NK-92 (cell line): Measurements from ENCODE around the gene NEURL3.
"Not testable (repeated sequence)": the region's sequence is repeated elsewhere in the genome, so short reads cannot be mapped to it uniquely, and the experiment has no call there.

Experiments
- DNase-seq: peaks from one replicate; lab custom pipeline; 2025; ENCODE audit not compliant: unreplicated experiment; lab: John Stamatoyannopoulos, UW

NEURL3 gene

GRCh38 chr2:96508521-96509113 is 3.5 kb upstream of the NEURL3 start:
- no peak for DNase-seq

GRCh38 chr2:96507957-96508520 is 2.9 kb upstream of the NEURL3 start:
- DNase-seq: peak; percentile 17

- no peak for DNase-seq
These were observed 1.7 kb upstream of the NEURL3 start for GRCh38 chr2:96506907-96507240.

- no peak for DNase-seq
These were observed 1.1 kb upstream of the NEURL3 start for GRCh38 chr2:96506016-96506906.

- DNase-seq: no peak
These were observed 1.4 kb downstream of the NEURL3 start for GRCh38 chr2:96503637-96504243.

GRCh38 chr2:96502891-96503636 is 2.1 kb downstream of the NEURL3 start:
- no peak for DNase-seq

GRCh38 chr2:96501886-96502810 is 3.0 kb downstream of the NEURL3 start:
- DNase-seq: no peak

GRCh38 chr2:96501471-96501874 is 3.7 kb downstream of the NEURL3 start:
- no peak for DNase-seq

- no peak for DNase-seq
These were observed 4.6 kb downstream of the NEURL3 start for GRCh38 chr2:96500385-96501066.

GRCh38 chr2:96499061-96499960 is 5.8 kb downstream of the NEURL3 start:
- DNase-seq: no peak

GRCh38 chr2:96498611-96499010 is 6.5 kb downstream of the NEURL3 start:
- DNase-seq: not testable (repeated sequence)

- DNase-seq: no peak
These were observed 7.1 kb downstream of the NEURL3 start for GRCh38 chr2:96498021-96498431.

- no peak for DNase-seq
These were observed 9.1 kb downstream of the NEURL3 start for GRCh38 chr2:96495982-96496629.

GRCh38 chr2:96494188-96494587 is 11.0 kb downstream of the NEURL3 start:
- DNase-seq: no peak

GRCh38 chr2:96493072-96493471 is 12.1 kb downstream of the NEURL3 start:
- DNase-seq: no peak

GRCh38 chr2:96491860-96492497 is 13.2 kb downstream of the NEURL3 start:
- DNase-seq: no peak

GRCh38 chr2:96489663-96490062 is 15.5 kb downstream of the NEURL3 start:
- no peak for DNase-seq

GRCh38 chr2:96489261-96489660 is 15.9 kb downstream of the NEURL3 start:
- no peak for DNase-seq
